Astrocyte of the spinal cord (primary cell): ENCODE measurements around the gene SRRM5.
A peak's percentile ranks its signal among the peaks of the same experiment; 100 is the strongest.
"Not testable (repeated sequence)": the region's sequence is repeated elsewhere in the genome, so short reads cannot be mapped to it uniquely, and the experiment has no call there.

Source experiments
- DNase-seq: peaks from one replicate; pipeline ENCODE4 v3.0.0; 2011; ENCODE audit warnings: low read depth, low spot score
- H3K4me3 ChIP-seq: 2 replicates; pipeline ENCODE4 v1.5.1; 2011; ENCODE audit warnings: low read depth, mild to moderate bottlenecking, low read length, moderate library complexity
- CTCF ChIP-seq: IDR thresholded peaks from 2 replicates; pipeline ENCODE4 v1.5.1; 2012; ENCODE audit warnings: low read depth, mild to moderate bottlenecking, low read length, inconsistent platforms
- in situ Hi-C: cut with HindIII; loops from 2 replicates; pipeline ENCODE4 v1.10.0; 2017; ENCODE audit warnings: low sequenced_read_pairs

Gene SRRM5

GRCh38 chr19:43643326-43643725, 31.4 kb downstream of the SRRM5 start:
- no peak for TF ChIP-seq CTCF
- in situ Hi-C loops, result no loop called here
- H3K4me3 ChIP-seq, result no peak overlapping the region
- no peak for DNase-seq

- TF ChIP-seq CTCF, result no peak
- no peak overlapping the region for H3K4me3 ChIP-seq
- no peak for DNase-seq
- in situ Hi-C loops, result no loop called here
These were observed 32.3 kb downstream of the SRRM5 start for GRCh38 chr19:43644181-43644580.

- no peak overlapping the region for H3K4me3 ChIP-seq
- in situ Hi-C loops, result no loop called here
- no peak for TF ChIP-seq CTCF
- no peak for DNase-seq
These were observed 36.7 kb downstream of the SRRM5 start for GRCh38 chr19:43648633-43649032.

- H3K4me3 ChIP-seq, result no peak overlapping the region
- no peak for TF ChIP-seq CTCF
- no peak for DNase-seq
- in situ Hi-C loops, result no loop called here
These were observed 37.6 kb downstream of the SRRM5 start for GRCh38 chr19:43649514-43649913.

GRCh38 chr19:43650276-43650675, 38.4 kb downstream of the SRRM5 start:
- DNase-seq, H3K4me3 ChIP-seq, in situ Hi-C loops: not testable (repeated sequence)

GRCh38 chr19:43651758-43652545, 40.1 kb downstream of the SRRM5 start:
- H3K4me3 ChIP-seq, result no peak overlapping the region
- peak; percentile 85 for TF ChIP-seq CTCF
- in situ Hi-C loops, result no loop called here
- DNase-seq, result peak; percentile 62

- no peak for DNase-seq
- H3K4me3 ChIP-seq, result no peak overlapping the region
- no peak for TF ChIP-seq CTCF
- in situ Hi-C loops, result no loop called here
These were observed 40.6 kb downstream of the SRRM5 start for GRCh38 chr19:43652546-43652874.
